Large intestine (tissue), 3 donors: ENCODE data around the gene GPD1L. TPM values are rescaled to one million over a fixed set of nuclear protein-coding genes. Genes with fewer than 3 reads are reported as not detected.
A peak's percentile ranks its signal among the peaks of the same experiment; 100 is the strongest.
"Not testable (repeated sequence)": the region's sequence is repeated elsewhere in the genome, so short reads cannot be mapped to it uniquely, and the experiment has no call there.

ENCODE experiments used
- DNase-seq, 2 donors: peaks; one replicate each; pipeline versions ENCODE4 v3.0.0 to v3.0.0-alpha.2; 2013
- H3K27ac ChIP-seq: one replicate; pipeline ENCODE4 v1.5.1; 2013; ENCODE audit warnings: low read length
- H3K27me3 ChIP-seq: 2 replicates; pipeline ENCODE4 v1.6.1; 2013; ENCODE audit warnings: low read length; ENCODE audit not compliant: control insufficient read depth, insufficient read depth
- H3K36me3 ChIP-seq: 2 replicates; pipeline ENCODE4 v1.6.1; 2013; ENCODE audit warnings: low read length; ENCODE audit not compliant: control insufficient read depth, insufficient read depth
- H3K4me1 ChIP-seq: one replicate; pipeline ENCODE4 v1.6.1; 2013; ENCODE audit warnings: low read length; ENCODE audit not compliant: control insufficient read depth, insufficient read depth
- H3K4me3 ChIP-seq: one replicate; pipeline ENCODE4 v1.5.1; 2013; ENCODE audit warnings: low read length
- H3K9me3 ChIP-seq: one replicate; pipeline ENCODE4 v1.6.1; 2013; ENCODE audit warnings: mild to moderate bottlenecking, low read depth, low read length, moderate library complexity; ENCODE audit not compliant: control insufficient read depth
- WGBS: methylation state at CpG from one replicate; pipeline ENCODE4 v1.1.5; 2013; ENCODE audit warnings: low lambda C conversion rate; ENCODE audit not compliant: insufficient coverage; 5-methylcytosine and 5-hydroxymethylcytosine counted together
- polyA plus RNA-seq: library from polyadenylated mRNA; unstranded; fragments of 120-200 nt; gene quantifications from one replicate; pipeline ENCODE4 v1.2.1, GENCODE V29; 2013

GPD1L gene
- polyA plus RNA-seq, 1 donor = 17.5 TPM

DNA sequence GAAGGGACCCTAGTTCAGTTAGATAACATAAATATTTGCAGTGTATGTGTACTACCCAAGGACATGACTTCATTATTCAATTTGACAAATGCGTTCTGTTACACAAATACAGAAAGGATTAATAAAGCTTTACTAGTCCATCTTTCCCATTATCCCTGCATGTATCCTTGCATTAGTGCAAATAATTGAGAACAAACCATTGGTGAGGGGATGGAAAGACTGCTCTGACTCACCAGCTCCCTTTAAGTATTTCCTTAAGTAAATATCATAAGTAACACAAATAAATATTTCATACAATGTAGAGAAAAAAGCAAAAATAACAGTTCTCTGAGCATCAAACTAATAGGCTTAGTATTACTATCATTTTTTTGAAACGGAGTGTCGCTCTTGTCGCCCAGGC is 1.9 kb upstream of the GPD1L start:
- no peak overlapping the region for H3K4me3 ChIP-seq
- H3K27ac ChIP-seq = no peak overlapping the region
- H3K4me1 ChIP-seq = peaks cover 6% of the 10 kb centered on the region
- no peak for DNase-seq
- peaks cover 12% of the 10 kb centered on the region for H3K9me3 ChIP-seq
- WGBS = no CpG with 5 or more reads among the region's 4 CpGs
- H3K36me3 ChIP-seq = no peaks in the 10 kb centered on the region
- no peaks in the 10 kb centered on the region for H3K27me3 ChIP-seq

- WGBS = no CpG with 5 or more reads among the region's 7 CpGs
- Histone ChIP-seq H3K4me3 (peak overlapping the region; percentile 35), H3K36me3 (no peaks in the 10 kb centered on the region), H3K27ac (no peak overlapping the region), H3K4me1 (peaks cover 6% of the 10 kb centered on the region), H3K9me3 (peaks cover 12% of the 10 kb centered on the region), H3K27me3 (no peaks in the 10 kb centered on the region)
- no peak for DNase-seq
Observed at GRCh38 chr3:32105291-32106131, 909 bp upstream of the GPD1L start.

GRCh38 chr3:32106929-32107362 is 526 bp downstream of the GPD1L start:
- H3K27me3 ChIP-seq = no peaks in the 10 kb centered on the region
- peaks cover 12% of the 10 kb centered on the region for H3K9me3 ChIP-seq
- peaks cover 6% of the 10 kb centered on the region for H3K4me1 ChIP-seq
- no CpG with 5 or more reads among the region's 36 CpGs for WGBS
- peak overlapping the region; percentile 68 for H3K4me3 ChIP-seq
- no peaks in the 10 kb centered on the region for H3K36me3 ChIP-seq
- peak overlapping the region; percentile 16 for H3K27ac ChIP-seq
- DNase-seq = peak; percentile 42 to 75

GRCh38 chr3:32108224-32108623 is 1.8 kb downstream of the GPD1L start:
- not testable (repeated sequence) for H3K4me3 ChIP-seq, H3K27ac ChIP-seq, H3K9me3 ChIP-seq, DNase-seq, H3K36me3 ChIP-seq, H3K4me1 ChIP-seq, H3K27me3 ChIP-seq
- 98% methylated on average over 4 of the region's 9 CpGs for WGBS

DNA sequence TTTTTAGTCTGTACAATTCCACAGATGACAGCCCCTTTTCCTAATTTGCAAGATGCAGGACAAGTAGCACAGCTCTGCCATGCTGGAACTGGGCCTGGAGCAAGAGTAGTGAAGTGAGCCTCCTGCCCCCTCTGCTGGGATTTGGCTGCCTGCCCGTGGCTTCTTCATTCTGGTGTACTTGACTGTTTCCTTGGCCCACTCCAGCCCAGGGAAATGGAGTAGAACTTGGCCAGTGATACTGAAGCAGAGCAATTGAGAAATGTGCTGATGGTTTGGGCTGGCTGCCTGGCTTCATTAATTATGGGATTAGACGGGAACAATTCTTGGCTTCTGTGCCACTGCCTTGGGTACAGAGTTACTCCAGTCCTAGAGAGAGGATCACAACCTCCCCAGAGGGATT is 2.8 kb downstream of the GPD1L start:
- WGBS = no CpG with 5 or more reads among the region's 2 CpGs
- no peak overlapping the region for H3K4me3 ChIP-seq
- peak; percentile 11 to 27 for DNase-seq
- H3K4me1 ChIP-seq = peaks cover 6% of the 10 kb centered on the region
- no peaks in the 10 kb centered on the region for H3K9me3 ChIP-seq
- H3K36me3 ChIP-seq = no peaks in the 10 kb centered on the region
- H3K27ac ChIP-seq = no peak overlapping the region
- no peaks in the 10 kb centered on the region for H3K27me3 ChIP-seq

DNA sequence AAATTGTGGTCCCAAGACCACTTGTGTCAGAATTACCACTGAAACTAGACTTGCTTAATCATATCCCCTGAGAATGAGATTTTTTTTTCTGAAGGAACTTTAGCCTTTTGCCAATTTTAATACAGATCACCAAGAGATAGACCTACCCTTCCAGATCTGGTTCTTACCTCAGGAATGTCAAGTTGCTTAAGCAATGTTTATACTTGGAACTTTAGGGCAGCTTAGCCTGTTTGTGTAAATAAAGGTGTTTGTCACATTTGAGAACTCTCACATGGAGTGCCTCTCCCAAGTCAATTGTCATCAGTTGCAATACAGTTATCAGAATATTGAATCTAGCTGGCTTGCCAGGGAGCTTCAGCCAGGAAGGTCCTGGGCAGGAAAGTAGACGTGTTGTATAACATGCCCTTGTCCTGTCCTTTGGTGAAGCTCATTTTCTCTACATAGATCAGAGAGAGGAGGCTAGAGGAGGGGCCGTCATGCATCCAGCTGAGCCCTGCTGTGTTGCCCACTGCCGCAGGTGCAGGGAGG is 3.9 kb downstream of the GPD1L start:
- Histone ChIP-seq H3K9me3 (no peaks in the 10 kb centered on the region), H3K36me3 (no peaks in the 10 kb centered on the region), H3K4me1 (peaks cover 6% of the 10 kb centered on the region), H3K27ac (no peak overlapping the region), H3K4me3 (no peak overlapping the region), H3K27me3 (no peaks in the 10 kb centered on the region)
- no peak for DNase-seq
- no CpG with 5 or more reads among the region's 3 CpGs for WGBS

- Histone ChIP-seq H3K4me1 (peaks cover 3% of the 10 kb centered on the region), H3K4me3 (no peak overlapping the region), H3K9me3 (no peaks in the 10 kb centered on the region), H3K27ac (no peak overlapping the region), H3K27me3 (no peaks in the 10 kb centered on the region), H3K36me3 (no peaks in the 10 kb centered on the region)
- WGBS = no CpG with 5 or more reads among the region's 2 CpGs
- DNase-seq = no peak
Observed at GRCh38 chr3:32111560-32111959, 5.1 kb downstream of the GPD1L start.

DNA sequence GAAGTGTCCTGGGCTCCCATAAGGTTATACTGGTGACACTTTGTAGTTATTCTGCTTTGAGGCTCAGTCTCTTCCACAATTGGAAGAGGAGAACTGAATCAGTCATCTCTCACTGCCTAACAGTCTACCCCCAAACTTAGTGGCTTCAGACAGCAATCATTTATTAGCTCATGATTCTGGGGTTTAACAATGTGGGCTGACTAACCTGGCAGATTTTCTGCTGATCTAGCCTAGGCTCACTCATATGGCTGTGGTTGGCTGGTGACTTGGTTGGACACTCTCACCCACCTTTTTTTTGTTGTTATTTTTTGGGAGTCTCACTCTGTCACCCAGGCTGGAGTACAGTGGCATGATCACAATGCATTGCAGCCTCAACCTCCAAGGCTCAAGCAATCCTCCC is 7.1 kb downstream of the GPD1L start:
- no peak for DNase-seq
- H3K27ac ChIP-seq = no peak overlapping the region
- H3K9me3 ChIP-seq = no peaks in the 10 kb centered on the region
- no peak overlapping the region for H3K4me3 ChIP-seq
- no peaks in the 10 kb centered on the region for H3K4me1 ChIP-seq
- no peaks in the 10 kb centered on the region for H3K36me3 ChIP-seq
- no peaks in the 10 kb centered on the region for H3K27me3 ChIP-seq

GRCh38 chr3:32113981-32114545 is 7.6 kb downstream of the GPD1L start:
- no CpG with 5 or more reads among the region's 3 CpGs for WGBS
- Histone ChIP-seq H3K36me3 (no peaks in the 10 kb centered on the region), H3K27ac (no peak overlapping the region), H3K27me3 (no peaks in the 10 kb centered on the region), H3K4me1 (no peaks in the 10 kb centered on the region), H3K9me3 (no peaks in the 10 kb centered on the region), H3K4me3 (no peak overlapping the region)
- DNase-seq = no peak

- DNase-seq, H3K36me3 ChIP-seq, H3K4me1 ChIP-seq, H3K27ac ChIP-seq, H3K27me3 ChIP-seq, H3K4me3 ChIP-seq, H3K9me3 ChIP-seq: not testable (repeated sequence)
- no CpG with 5 or more reads among the region's 19 CpGs for WGBS
Observed at GRCh38 chr3:32114546-32115386, 8.3 kb downstream of the GPD1L start.
